ENCODE measurements around the gene NIPAL3.

DNA sequence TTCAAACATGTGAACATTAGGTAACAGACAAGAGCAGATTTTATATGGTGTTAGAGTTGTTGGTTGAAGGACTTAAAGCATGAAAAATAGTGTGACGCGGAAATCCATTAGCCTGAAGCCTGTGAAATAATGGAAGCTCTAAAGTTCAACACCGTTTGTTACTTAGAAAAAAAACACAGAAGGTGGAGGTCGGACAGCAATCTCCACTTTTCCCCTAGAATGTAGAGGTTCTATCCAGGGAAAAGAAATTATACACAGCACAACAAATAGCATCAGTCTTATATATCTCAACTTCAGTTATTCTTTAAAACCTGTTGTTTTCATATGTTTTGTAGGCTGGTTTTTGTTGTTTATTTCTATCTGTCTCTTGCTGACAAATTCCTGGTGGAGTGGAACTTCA, 89.0 kb downstream of the NIPAL3 start:
- no peak for TF ChIP-seq CTCF (IDR thresholded peaks at IDR 0.05)
- no peak for TF ChIP-seq POLR2A (IDR thresholded peaks at IDR 0.05)

All from testis (tissue), 2 donors.